Measurements from ENCODE around the gene COX19. TPM values are rescaled to one million over a fixed set of nuclear protein-coding genes. Genes with fewer than 3 reads are reported as not detected.

COX19 gene
- total RNA-seq, 1 experiment from 2014 or later, result 24.8 TPM

DNA sequence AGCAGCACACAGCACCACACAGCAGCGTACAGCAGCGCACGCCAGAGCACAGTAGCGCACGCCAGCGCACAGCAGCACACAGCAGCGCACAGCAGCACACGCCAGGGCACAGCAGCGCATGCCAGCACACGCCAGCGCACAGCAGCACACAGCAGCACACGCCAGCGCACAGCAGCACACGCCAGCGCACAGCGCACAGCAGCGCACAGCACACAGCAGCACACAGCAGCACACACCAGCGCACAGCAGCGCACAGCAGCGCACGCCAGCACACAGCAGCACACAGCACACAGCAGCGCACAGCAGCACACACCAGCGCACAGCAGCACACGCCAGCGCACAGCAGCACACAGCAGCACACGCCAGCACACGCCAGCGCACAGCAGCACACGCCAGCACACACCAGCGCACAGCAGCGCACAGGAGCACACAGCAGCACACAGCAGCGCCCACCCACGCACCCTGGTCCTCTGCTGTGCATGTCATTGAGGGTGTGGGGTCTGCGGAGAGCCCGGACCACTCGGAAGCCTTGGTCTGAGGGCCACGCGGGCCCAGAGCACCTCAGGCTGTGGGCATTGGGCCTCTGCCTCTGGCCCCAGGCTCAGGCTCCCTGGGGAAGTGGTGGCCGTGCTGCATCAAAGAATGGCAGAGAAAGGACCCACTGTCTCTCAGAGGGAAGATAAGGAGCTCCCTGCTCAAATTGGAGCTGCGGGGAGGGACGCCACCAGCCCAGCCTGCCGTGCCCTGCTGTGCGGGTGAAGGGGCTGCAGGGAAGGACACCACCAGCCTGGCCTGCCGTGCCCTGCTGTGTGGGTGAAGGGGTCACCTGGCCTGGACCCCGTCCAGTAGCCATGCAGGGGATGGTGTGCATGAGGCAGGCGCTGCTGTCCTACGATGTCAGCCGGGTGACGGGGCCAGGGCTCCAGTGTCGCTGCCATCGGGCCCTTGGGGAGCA lies 41.5 kb upstream of the COX19 start:
- no peaks in the 10 kb centered on the region for H3K36me3 ChIP-seq (ENCODE audit: control insufficient read depth, insufficient read depth, low read length)
- intact Hi-C loops (cut with micrococcal nuclease; ENCODE audit: unreplicated experiment), result no loop called here
- Mint-ChIP-seq H3K27me3 (ENCODE audit: insufficient read depth, unreplicated experiment) (no peaks in the 10 kb centered on the region), H3K4me3 (ENCODE audit: unreplicated experiment) (no peak overlapping the region), H3K9me3 (ENCODE audit: unreplicated experiment) (no peaks in the 10 kb centered on the region), H3K36me3 (ENCODE audit: insufficient read depth, unreplicated experiment) (peaks cover 24% of the 10 kb centered on the region), H3K27ac (ENCODE audit: unreplicated experiment) (no peak overlapping the region), H3K4me1 (ENCODE audit: low read depth, unreplicated experiment) (no peaks in the 10 kb centered on the region)
- ChIA-PET CTCF (no interaction called here), POLR2A (no interaction called here)
- TF ChIP-seq CTCF (IDR thresholded peaks at IDR 0.05; ENCODE audit: insufficient read depth in 1 of 2, low read depth in 1 of 2, low read length in 1 of 2, severe bottlenecking in 1 of 2, unreplicated experiment in 1 of 2), result no peak
- no TSS peak for BruUV-seq (replicated peaks)
- peaks cover 10% of the 10 kb centered on the region; the same call in 1 of the 2 replicates for H3K4me1 ChIP-seq
- no peaks in the 10 kb centered on the region for H3K9me3 ChIP-seq
- no peak for DNase-seq
- no peak overlapping the region for H3K4me3 ChIP-seq (ENCODE audit: low read depth, low read length)
- no peaks in the 10 kb centered on the region for H3K27me3 ChIP-seq (replicated peaks; ENCODE audit: control insufficient read depth, insufficient read depth, low read length)

- H3K27me3 Mint-ChIP-seq (ENCODE audit: insufficient read depth, unreplicated experiment), result no peaks in the 10 kb centered on the region
- H3K27ac Mint-ChIP-seq (ENCODE audit: unreplicated experiment), result peak overlapping the region; percentile 31
- H3K4me1 Mint-ChIP-seq (ENCODE audit: low read depth, unreplicated experiment), result no peaks in the 10 kb centered on the region
- no TSS peak for BruUV-seq (replicated peaks)
- H3K27me3 ChIP-seq (replicated peaks; ENCODE audit: control insufficient read depth, insufficient read depth, low read length), result no peaks in the 10 kb centered on the region
- H3K9me3 Mint-ChIP-seq (ENCODE audit: unreplicated experiment), result no peaks in the 10 kb centered on the region
- H3K36me3 Mint-ChIP-seq (ENCODE audit: insufficient read depth, unreplicated experiment), result peaks cover 22% of the 10 kb centered on the region
- peaks cover 10% of the 10 kb centered on the region; the same call in 1 of the 2 replicates for H3K4me1 ChIP-seq
- ChIA-PET POLR2A (no interaction called here), CTCF (no interaction called here)
- no peak for TF ChIP-seq CTCF (IDR thresholded peaks at IDR 0.05; ENCODE audit: insufficient read depth in 1 of 2, low read depth in 1 of 2, low read length in 1 of 2, severe bottlenecking in 1 of 2, unreplicated experiment in 1 of 2)
- H3K4me3 Mint-ChIP-seq (ENCODE audit: unreplicated experiment), result no peak overlapping the region
- DNase-seq, result no peak
- H3K36me3 ChIP-seq (ENCODE audit: control insufficient read depth, insufficient read depth, low read length), result no peaks in the 10 kb centered on the region
- no peak overlapping the region for H3K4me3 ChIP-seq (ENCODE audit: low read depth, low read length)
- no peaks in the 10 kb centered on the region for H3K9me3 ChIP-seq
- intact Hi-C loops (cut with micrococcal nuclease; ENCODE audit: unreplicated experiment), result no loop called here
These were observed 40.1 kb upstream of the COX19 start for GRCh38 chr7:1015196-1016121.

GRCh38 chr7:1014681-1015080 lies 39.3 kb upstream of the COX19 start:
- H3K4me3 ChIP-seq (ENCODE audit: low read depth, low read length), result no peak overlapping the region
- no peak overlapping the region for H3K4me3 Mint-ChIP-seq (ENCODE audit: unreplicated experiment)
- H3K9me3 ChIP-seq, result no peaks in the 10 kb centered on the region
- H3K27me3 ChIP-seq (replicated peaks; ENCODE audit: control insufficient read depth, insufficient read depth, low read length), result no peaks in the 10 kb centered on the region
- H3K4me1 Mint-ChIP-seq (ENCODE audit: low read depth, unreplicated experiment), result no peaks in the 10 kb centered on the region
- ChIA-PET POLR2A (no interaction called here), CTCF (no interaction called here)
- no TSS peak for BruUV-seq (replicated peaks)
- no peak for DNase-seq
- H3K9me3 Mint-ChIP-seq (ENCODE audit: unreplicated experiment), result no peaks in the 10 kb centered on the region
- peak overlapping the region; percentile 31 for H3K27ac Mint-ChIP-seq (ENCODE audit: unreplicated experiment)
- peaks cover 19% of the 10 kb centered on the region for H3K36me3 Mint-ChIP-seq (ENCODE audit: insufficient read depth, unreplicated experiment)
- no peak for TF ChIP-seq CTCF (IDR thresholded peaks at IDR 0.05; ENCODE audit: insufficient read depth in 1 of 2, low read depth in 1 of 2, low read length in 1 of 2, severe bottlenecking in 1 of 2, unreplicated experiment in 1 of 2)
- H3K27me3 Mint-ChIP-seq (ENCODE audit: insufficient read depth, unreplicated experiment), result no peaks in the 10 kb centered on the region
- intact Hi-C loops (cut with micrococcal nuclease; ENCODE audit: unreplicated experiment), result no loop called here
- peaks cover 10% of the 10 kb centered on the region; the same call in 1 of the 2 replicates for H3K4me1 ChIP-seq
- no peaks in the 10 kb centered on the region for H3K36me3 ChIP-seq (ENCODE audit: control insufficient read depth, insufficient read depth, low read length)

Data from Caco-2 (cell line).